ENCODE results near the gene MEGF10.
A peak's percentile ranks its signal among the peaks of the same experiment; 100 is the strongest.

The MEGF10 gene

DNA sequence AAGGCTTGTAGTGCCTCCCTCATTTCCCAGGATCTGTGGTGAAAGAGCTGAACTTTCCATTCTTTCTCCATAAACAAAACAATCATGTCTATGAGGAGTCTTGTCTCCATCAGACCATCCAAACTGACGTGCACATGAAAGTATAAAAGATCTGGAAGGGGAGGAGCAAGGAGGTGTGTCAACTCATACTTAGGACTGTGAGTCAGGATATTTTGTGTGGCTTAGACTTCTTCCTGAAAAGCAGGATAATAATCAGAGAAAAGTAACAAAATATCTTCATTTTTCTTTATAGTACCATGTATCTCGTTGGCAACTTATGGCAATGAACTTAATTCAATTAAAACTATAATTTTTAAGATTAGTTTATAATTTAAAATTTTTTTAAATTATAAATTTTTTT is 130.9 kb downstream of the MEGF10 start:
- no peak overlapping the region for H3K4me3 ChIP-seq (replicated peaks; ENCODE audit: low read depth, low read length)
- DNase-seq (ENCODE audit: low read depth) = no peak
- TF ChIP-seq, protein P1, sequence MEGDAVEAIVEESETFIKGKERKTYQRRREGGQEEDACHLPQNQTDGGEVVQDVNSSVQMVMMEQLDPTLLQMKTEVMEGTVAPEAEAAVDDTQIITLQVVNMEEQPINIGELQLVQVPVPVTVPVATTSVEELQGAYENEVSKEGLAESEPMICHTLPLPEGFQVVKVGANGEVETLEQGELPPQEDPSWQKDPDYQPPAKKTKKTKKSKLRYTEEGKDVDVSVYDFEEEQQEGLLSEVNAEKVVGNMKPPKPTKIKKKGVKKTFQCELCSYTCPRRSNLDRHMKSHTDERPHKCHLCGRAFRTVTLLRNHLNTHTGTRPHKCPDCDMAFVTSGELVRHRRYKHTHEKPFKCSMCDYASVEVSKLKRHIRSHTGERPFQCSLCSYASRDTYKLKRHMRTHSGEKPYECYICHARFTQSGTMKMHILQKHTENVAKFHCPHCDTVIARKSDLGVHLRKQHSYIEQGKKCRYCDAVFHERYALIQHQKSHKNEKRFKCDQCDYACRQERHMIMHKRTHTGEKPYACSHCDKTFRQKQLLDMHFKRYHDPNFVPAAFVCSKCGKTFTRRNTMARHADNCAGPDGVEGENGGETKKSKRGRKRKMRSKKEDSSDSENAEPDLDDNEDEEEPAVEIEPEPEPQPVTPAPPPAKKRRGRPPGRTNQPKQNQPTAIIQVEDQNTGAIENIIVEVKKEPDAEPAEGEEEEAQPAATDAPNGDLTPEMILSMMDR (IDR thresholded peaks at IDR 0.05; ENCODE audit: low read length, missing control alignments) = no peak

DNA sequence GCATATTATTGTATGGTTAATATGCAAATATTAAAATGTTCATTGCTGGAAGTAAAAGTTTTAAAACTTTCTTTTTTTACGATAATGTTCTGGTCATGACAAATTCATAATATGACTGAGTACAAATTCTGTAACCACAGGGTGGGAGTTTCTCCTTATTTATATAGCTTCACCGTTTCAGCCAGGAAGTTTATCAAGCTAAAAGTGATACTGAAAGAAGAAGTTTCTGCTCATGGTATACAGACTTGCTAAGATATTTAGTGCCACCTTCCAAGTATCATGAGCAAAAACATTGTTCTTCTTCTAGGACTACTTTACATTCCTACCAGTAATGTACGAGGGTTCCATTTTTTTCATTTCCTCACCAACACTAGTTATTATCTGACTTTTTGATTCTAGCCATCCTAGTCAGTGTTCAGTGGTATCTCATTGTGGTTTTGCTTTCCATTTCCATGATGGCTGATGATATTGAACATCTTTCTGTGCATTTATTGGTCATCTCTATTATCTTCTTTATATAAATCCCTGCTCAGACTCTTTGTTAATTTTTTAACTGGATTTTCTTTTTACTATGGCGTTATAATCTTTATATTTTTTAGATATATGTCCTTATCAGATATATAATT is 132.7 kb downstream of the MEGF10 start:
- DNase-seq (ENCODE audit: low read depth) = no peak
- TF ChIP-seq, protein P1 (IDR thresholded peaks at IDR 0.05; ENCODE audit: low read length, missing control alignments) = no peak
- H3K4me3 ChIP-seq (replicated peaks; ENCODE audit: low read depth, low read length) = no peak overlapping the region

DNA sequence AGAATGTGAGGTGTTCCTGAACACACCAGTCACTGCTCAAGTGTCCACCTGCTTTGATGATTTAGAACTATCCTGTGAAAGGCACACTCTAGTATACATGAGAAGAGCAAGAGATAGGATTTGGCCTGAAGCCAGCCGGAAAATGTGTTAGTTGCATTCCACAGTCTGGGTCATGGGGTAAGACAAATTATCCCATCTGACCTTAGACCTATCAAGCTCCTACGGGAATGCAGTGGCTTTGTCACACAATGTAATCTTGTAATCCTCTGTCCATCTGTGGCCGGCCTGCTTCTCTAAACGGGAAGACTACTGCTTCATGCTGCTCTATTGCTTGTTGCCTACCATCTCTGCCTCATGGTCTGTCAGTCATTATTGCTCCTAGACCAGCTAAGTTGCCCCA is 134.4 kb downstream of the MEGF10 start:
- TF ChIP-seq, protein P1 (IDR thresholded peaks at IDR 0.05; ENCODE audit: low read length, missing control alignments) = no peak
- no peak overlapping the region for H3K4me3 ChIP-seq (replicated peaks; ENCODE audit: low read depth, low read length)
- peak; percentile 3 for DNase-seq (ENCODE audit: low read depth)

DNA sequence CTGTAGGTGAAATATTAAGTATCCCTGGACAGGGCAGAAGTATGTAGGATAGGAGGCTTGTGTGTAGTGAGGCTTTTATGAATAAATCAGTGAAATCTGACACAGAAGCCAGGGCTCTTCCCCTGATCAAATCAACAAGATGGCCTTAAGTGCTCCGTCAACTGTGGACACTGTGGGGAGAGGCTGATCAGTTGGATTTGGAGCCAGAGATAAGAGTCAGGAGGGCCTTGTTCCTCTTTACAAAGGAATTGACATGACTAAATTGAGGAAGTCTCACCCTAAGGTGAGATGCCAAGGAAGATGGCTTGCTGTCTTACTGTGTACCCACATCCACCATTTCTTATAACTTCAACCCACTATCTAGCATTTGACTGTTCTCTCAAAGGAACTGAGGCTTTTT is 135.3 kb downstream of the MEGF10 start:
- TF ChIP-seq, protein P1 (IDR thresholded peaks at IDR 0.05; ENCODE audit: low read length, missing control alignments) = no peak
- DNase-seq (ENCODE audit: low read depth) = no peak
- no peak overlapping the region for H3K4me3 ChIP-seq (replicated peaks; ENCODE audit: low read depth, low read length)

DNA sequence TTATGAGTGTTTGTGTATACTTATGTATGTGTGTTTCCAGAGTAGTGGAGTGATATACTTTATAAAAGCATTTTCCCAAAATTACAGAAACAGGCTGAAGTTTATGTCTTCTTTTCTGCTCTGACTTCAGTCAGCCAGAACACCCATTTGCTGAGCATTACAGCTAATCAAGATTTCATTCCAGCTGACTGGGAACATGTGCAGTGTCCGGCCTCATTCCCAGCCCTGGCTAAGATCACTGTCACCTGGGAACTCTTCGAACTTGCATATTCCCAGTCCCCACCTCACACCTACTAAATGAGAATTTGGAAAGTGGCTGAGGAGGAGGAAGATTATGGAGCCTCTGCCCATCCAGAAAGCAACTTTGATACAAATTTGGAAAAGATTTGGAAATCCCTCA is 136.1 kb downstream of the MEGF10 start:
- no peak overlapping the region for H3K4me3 ChIP-seq (replicated peaks; ENCODE audit: low read depth, low read length)

DNA sequence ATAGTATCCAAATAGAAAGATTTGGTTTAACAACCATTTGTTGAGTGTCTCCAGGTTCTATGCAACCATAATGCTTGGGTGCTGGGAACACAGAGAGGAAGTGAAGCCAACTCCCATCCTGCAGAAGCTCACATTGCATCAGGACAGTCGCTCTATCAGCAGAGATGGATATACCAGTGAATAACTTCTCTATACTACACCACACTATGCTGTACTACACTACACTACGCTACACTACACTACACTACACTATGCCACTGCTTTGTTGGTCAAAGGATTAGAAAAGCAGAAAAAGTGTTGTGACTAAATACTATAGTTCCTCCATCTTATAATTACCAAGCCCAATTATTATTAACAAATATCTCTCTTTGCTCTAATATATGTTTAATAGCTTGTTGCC is 137.7 kb downstream of the MEGF10 start:
- no peak overlapping the region for H3K4me3 ChIP-seq (replicated peaks; ENCODE audit: low read depth, low read length)
- no peak for DNase-seq (ENCODE audit: low read depth)
- TF ChIP-seq, protein P1 (IDR thresholded peaks at IDR 0.05; ENCODE audit: low read length, missing control alignments) = no peak

More for the DNA sequence above, 136.1 kb downstream of the MEGF10 start:
- DNase-seq (ENCODE audit: low read depth) = no peak
- TF ChIP-seq, protein P1 (IDR thresholded peaks at IDR 0.05; ENCODE audit: low read length, missing control alignments) = no peak

DNA sequence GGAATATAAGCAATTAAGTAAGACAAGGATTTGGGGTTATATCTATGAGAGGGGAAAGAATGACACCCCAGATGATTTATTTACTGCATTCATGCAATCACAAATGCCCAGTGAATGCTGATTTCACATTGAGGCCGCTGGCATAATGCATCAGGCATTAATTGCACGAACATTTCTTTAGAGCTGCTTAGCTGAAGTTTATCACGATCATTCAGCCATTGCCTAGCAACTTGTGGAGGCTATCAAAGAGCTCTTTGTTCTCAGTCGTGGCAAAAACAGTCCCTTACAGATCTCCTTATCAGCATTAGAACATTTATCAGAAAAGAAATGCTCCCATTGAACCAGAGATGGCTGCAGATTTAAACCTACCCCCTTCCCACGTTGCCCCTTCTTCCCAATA is 138.2 kb downstream of the MEGF10 start:
- DNase-seq (ENCODE audit: low read depth) = peak; percentile 11
- TF ChIP-seq, protein P1 (IDR thresholded peaks at IDR 0.05; ENCODE audit: low read length, missing control alignments) = no peak

More for the DNA sequence above, 138.2 kb downstream of the MEGF10 start:
- H3K4me3 ChIP-seq (replicated peaks; ENCODE audit: low read depth, low read length) = no peak overlapping the region
